Stimulated activated CD4-positive, alpha-beta T cell treated with anti-CD3 and anti-CD28 coated beads, Interleukin-12 subunit alpha, Interleukin-12 subunit beta, amount 100 ng/mL, for 4 hours (primary cell): ENCODE results near the gene CFAP97D1.
A peak's percentile ranks its signal among the peaks of the same experiment; 100 is the strongest.
"Not testable (repeated sequence)": the region's sequence is repeated elsewhere in the genome, so short reads cannot be mapped to it uniquely, and the experiment has no call there.

Experiments
- DNase-seq: peaks from one replicate; pipeline ENCODE4 v3.0.0-alpha.2; 2020

Gene CFAP97D1

DNA sequence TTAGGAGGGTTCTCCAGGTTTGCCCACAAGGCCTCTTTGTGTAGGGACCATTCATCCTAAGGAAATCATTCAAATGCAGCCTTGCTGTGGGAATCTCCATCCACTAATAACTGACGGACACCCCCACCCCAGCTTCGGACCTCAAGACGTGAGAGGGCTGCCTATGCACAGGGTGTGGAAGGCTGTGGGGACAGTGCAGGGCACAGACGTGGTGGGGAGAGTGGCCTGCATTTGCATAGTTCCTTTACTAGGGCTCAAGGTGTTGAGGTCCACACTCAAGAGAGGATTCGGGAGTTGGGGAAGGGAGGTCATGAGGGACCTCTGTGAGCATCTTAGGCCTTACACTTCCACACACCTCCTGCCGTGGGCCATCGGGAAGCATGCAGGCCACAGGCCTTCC is 11.3 kb upstream of the CFAP97D1 start:
- no peak for DNase-seq

- no peak for DNase-seq
These were observed 10.8 kb upstream of the CFAP97D1 start for GRCh38 chr17:43769426-43769825.

GRCh38 chr17:43769859-43770258 is 10.4 kb upstream of the CFAP97D1 start:
- DNase-seq, result no peak

GRCh38 chr17:43770957-43771356 is 9.3 kb upstream of the CFAP97D1 start:
- no peak for DNase-seq

DNA sequence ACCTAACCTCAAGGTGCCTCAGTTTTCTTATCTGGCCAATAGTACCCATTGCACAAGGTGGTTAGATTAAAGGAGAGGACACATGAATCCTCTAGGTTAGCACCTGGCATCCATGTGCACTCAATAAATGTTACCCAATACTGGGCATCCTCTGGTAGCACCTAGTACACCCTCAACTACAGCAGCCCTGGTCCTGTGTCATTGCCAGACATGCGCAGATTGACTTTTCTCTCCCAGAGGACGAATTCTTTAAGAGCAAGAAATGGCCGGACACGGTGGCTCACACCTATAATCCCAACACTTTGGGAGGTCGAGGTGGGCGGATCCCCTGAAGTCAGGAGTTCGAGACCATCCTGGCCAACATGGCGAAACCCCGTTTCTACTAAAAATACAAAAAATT is 8.8 kb upstream of the CFAP97D1 start:
- no peak for DNase-seq

- no peak for DNase-seq
These were observed 7.2 kb upstream of the CFAP97D1 start for GRCh38 chr17:43772877-43773648.

DNA sequence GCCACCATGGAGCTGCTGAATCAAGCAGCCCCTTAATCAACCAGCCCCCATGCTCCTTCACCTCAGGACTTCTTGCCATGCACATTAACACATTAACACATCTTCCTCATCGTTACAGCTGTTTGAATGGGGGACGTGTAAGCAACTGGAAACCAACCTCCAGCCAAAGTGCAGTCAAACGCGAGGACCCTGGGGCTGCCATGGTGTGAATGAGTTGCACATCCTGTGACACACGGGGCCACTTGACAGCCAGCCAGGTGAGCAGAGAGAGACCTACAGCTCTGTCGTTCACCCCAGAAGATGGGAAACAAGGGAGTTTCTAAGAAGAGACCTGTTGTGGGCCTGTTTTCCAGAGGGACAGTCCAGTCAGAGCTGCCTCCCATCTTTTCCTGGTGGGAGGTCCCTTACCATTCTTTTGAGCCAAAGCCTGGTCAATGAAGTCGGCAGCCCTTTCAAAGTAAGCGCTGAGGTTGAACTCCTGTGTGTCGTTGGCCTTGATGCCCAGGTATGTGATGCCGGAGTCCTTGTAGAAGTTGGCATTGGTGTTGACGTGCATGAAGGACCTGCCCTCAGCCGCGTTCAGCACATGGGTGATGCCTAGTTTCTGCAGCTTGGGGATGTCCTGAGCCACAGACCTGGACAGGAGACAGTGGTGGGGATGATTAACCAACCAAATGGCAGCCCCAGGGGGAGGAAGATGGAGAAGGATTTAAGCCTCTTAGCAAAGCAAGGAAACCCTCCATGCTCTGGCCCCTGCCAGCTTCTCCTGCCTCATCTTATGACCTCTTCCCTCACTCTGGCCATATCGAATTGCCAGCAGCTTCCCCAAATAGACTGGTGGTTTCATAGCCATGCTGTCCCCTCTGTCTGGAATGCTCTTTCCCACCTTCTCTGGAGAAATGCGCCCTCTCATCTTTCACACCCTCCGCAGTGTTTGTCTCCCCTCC is 5.7 kb upstream of the CFAP97D1 start:
- DNase-seq, result no peak

DNA sequence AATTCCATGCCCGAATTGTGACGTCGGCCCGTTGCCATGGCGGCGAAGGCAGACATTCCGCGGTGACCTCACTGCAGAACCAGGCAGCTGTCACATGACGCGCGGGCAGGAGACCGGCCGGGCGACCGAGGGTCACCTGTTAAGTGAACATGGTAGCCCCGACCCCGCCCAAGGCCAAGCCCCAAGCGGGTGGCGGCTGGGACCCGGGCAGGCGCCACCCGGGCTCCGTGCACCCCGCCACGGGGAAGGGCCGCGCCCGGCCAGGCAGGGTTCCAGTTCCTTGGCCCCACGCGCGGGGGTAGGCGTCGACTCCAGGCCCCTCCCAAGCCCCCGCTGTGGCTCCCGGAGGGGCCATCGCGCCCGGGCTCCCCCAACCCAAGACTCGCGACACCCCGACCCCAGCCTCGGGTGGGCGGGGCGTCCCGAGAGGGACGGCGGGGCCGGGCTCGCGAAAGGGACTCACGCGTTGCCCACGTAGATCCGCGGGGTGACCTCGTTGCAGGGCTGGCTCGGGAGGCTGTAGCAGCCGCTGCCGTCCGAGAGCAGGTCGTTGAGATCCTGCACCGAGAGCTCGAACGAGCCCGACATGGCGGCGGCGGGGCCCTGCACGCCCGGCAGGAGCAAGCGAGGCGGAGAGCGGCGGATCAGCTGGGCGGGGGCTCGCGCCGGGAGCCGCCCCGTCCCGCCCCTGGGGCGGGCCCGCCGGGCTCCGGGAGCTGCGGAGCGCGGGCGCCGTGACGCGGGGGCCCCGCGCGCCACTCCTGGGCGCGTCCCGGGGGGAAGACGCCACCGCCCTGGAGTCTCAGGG is 1.7 kb upstream of the CFAP97D1 start, which contains the start of gene DUSP3:
DUSP3 (minus strand) TSS at position 641 of the 808 bp plus-strand sequence; CDS start at position 588, 53 bp downstream.
- DNase-seq, result peak; percentile 69

DNA sequence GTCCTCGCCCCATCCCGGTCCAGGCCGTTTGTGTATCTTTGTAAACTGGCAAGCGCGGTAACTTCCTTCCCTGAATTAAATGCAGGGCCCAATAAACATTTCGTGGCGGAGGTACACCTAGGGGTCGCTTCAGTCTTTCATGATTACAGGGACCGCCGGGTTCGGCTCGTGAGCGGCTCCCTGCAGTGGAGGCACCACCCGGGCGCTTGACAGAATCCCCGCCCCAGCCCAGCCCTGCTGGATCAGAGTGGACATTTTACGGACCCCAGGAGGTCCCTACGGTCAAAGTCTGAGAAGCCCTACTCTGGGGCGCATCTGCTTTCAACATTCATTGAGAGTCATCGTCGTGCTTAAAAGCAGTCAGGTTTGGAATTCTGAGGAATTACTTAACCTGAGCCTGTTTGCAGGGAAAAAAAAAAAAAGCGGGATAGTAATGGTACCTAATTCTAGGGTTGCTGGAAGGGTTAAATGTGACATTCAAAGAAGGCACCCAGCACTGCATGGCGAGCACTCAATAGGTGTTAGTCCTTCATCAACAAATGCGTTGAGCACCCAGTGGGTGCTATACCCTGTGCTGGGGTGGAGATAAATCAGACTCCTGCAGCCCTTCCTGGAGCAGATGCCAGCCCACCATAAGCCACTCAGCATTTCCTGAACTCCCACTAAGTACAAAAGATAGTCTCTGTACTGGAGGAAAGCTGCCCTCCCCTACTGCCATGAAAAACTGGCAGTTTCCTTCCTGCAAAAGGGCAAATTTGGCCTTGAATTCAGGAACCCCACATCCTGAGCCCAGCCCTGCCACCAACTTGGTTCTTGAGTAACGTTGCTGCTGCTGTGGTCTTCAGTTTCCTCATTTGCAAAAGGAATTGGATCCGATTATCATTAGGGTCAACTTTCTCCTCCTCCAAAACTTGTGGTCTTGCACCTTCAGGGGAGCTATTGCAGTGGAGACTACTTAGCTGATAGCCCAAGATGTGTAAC is 800 bp upstream of the CFAP97D1 start:
- DNase-seq, result no peak

DNA sequence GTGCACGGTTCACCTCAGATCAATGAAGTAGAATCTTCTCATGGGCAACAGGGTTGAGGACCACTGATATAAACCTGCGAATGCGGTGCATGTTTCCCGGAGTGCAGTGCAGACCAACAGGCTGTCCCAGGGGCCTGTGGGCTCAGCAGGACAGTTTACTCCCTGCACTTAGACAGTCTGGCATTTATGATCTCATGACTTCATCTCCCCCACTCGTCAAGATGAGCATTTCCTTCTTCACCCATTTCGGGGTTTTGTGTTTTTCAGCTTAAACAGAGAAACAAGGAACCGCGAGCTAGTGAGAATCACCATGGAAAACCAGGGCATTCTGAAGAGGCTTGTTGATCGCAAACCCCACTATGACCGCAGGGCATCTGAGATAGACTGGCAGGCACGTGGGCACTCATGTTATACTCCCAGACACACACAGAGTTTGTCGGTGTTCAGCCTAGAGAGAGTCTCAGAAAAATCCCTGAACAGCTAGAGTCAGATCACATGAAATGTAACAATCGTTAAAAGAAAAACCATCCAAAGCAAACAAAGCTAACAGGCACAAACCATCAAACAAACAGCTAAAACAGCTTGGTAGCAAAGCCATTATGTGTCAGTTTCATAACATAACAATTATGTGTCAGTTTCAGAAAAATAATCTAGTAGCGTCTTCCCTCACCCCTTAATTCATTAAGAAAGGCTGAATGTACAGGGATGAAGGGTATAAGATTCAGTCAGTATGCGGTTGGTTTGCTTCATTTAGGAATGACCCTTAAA is 2.9 kb downstream of the CFAP97D1 start:
- no peak for DNase-seq

- no peak for DNase-seq
These were observed 3.8 kb downstream of the CFAP97D1 start for GRCh38 chr17:43784068-43784467.

DNA sequence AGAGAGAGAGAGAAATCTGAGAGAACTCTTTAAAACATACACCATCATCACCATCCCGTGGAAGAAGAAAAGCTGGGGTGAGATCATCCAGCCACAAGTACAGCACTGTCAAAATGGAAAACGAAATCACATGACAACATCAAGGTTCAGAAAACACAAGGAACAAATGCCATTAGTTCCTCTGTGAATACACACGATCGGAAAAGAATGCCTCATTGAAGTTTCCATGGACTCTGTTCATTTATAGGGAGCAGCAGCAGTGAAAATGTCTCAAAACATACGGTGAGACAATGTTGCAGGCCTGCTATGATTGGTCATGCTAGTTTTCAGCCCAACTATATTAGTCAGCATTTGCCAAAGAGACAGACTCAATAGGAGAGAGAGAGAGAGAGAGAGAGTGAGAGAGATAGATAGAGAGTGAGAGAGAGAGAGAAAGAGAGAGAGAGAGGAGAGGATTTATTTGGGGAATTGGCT is 4.4 kb downstream of the CFAP97D1 start:
- no peak for DNase-seq

GRCh38 chr17:43787728-43788127 is 7.5 kb downstream of the CFAP97D1 start:
- DNase-seq, result no peak

- DNase-seq, result no peak
These were observed 8.3 kb downstream of the CFAP97D1 start for GRCh38 chr17:43788540-43788939.

- no peak for DNase-seq
These were observed 9.2 kb downstream of the CFAP97D1 start for GRCh38 chr17:43789482-43789881.

- no peak for DNase-seq
These were observed 10.2 kb downstream of the CFAP97D1 start for GRCh38 chr17:43790311-43790940.

DNA sequence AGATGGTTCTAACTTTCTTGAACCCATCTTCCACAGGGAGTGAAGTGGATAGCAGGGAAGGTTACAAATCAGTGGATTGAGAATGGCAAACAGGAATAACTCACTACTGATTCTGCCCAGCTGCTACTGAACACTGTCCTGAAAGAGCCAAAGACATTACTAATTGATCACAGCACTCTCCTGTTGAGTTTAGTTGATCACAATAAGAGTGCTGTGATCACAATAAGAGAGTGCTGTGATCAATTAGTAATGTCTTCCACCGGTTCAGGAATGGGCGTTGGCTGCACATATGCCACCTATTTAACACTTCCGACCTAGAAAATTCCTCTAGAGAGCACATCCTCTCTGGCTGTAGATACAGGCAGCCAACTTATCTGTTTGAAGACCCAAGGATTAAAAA is 11.4 kb downstream of the CFAP97D1 start:
- no peak for DNase-seq

GRCh38 chr17:43792668-43793067 is 12.4 kb downstream of the CFAP97D1 start:
- DNase-seq, result not testable (repeated sequence)

GRCh38 chr17:43798024-43798423 is 17.8 kb downstream of the CFAP97D1 start:
- not testable (repeated sequence) for DNase-seq

GRCh38 chr17:43799047-43799446 is 18.8 kb downstream of the CFAP97D1 start:
- DNase-seq, result no peak
